SH-SY5Y (cell line): ENCODE measurements around the gene ZC3H12A.

Experiments
- GATA2 ChIP-seq: IDR thresholded peaks from 2 replicates; pipeline ENCODE4 v1.6.1; 2011; ENCODE audit warnings: mild to moderate bottlenecking, low read depth, low read length
- GATA3 ChIP-seq: IDR thresholded peaks from 2 replicates; pipeline ENCODE4 v1.6.1; 2011; ENCODE audit warnings: low read depth, mild to moderate bottlenecking, low read length, moderate library complexity

DNA sequence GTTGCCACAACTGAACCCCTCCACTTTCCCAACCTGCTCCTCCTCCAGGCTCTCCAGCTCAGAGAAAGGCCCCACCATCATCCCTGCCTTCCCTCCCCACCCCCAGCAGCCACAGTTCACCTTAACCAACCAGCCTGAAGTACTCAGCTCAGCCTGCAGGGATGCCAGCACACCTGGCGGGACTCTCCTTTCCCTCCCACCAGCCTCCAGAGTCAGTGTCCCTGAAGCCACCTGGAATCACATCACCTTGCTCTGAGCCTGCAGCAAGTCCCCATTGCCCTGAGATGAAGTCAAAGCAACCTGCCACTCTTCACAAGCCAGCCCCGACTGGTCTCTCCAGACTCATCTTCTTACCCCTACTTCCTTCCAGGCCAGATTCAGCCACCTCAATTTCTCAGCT is 26.2 kb upstream of the ZC3H12A start:
- TF ChIP-seq GATA3 = no peak
- no peak for TF ChIP-seq GATA2
